IPS-18c (cell line): ENCODE results near the gene TEFM.
A peak's percentile ranks its signal among the peaks of the same experiment; 100 is the strongest.
"Not testable (repeated sequence)": the region's sequence is repeated elsewhere in the genome, so short reads cannot be mapped to it uniquely, and the experiment has no call there.

ENCODE experiments used
- H3K4me3 ChIP-seq: 2 replicates; pipeline ENCODE4 v1.7.0; 2013; ENCODE audit warnings: low read depth, mild to moderate bottlenecking, low read length, moderate library complexity; ENCODE audit not compliant: insufficient read depth
- H3K9me3 ChIP-seq: one replicate; pipeline ENCODE4 v1.6.1; 2013; ENCODE audit warnings: mild to moderate bottlenecking, low read length, moderate library complexity; ENCODE audit not compliant: control insufficient read depth, insufficient read depth

The TEFM gene

DNA sequence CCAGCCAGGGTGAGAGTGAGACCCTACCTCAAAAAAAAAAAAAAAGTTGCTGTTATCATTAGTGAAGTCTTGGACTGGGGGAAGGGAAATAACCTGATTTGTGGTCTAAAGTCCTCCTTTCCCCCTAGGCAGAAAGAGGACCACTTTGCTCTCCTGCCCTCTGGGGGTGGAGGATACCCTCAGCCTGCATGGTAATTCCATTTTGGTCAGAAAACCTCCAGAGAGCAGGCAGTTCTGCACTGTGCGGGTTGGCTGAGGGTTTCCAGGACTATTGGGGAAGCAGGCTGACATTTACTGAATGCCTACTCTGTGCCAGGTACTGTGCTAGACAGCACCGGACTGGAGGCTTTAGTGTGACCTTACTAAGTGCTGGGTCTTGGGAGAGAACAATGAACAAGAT lies 18.3 kb upstream of the TEFM start:
- Histone ChIP-seq H3K4me3 (no peak overlapping the region), H3K9me3 (no peaks in the 10 kb centered on the region)

- Histone ChIP-seq H3K9me3 (no peaks in the 10 kb centered on the region), H3K4me3 (peak overlapping the region; percentile 57)
These were observed 16.4 kb upstream of the TEFM start for GRCh38 chr17:30922235-30923030.

DNA sequence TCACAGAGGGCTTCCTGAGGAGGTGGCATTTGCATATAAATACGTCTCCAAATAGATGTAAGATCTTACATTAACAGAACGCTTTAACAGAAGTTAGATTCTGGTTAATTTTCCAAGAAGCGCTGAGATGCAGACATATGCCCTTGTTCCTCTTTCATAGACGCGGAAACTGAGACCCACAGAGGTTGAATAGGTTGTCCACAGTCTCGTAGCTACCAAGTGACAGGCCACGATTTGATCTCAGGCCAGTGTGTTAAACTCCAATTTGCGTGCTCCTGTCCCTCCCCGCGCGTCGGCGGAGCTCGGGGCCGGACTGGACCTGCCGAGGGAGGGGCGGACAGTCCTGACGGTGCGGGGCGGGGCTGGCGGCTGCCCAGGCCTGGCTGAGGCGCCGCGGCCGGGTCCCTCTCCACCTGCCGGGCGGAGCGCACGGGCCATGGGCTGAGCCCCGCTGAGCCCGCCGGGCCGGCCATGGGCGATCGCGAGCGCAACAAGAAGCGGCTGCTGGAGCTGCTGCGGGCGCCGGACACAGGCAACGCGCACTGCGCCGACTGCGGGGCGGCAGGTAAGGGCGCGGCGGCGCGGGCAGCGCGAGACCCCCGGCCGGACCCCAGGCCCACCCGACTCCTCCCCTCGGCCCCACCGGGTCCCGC lies 15.6 kb upstream of the TEFM start, which contains the start of gene ADAP2:
TSS of gene ADAP2 (plus strand) at position 402 of the 653 bp plus-strand sequence. CDS start at position 472, 70 bp downstream.
- H3K9me3 ChIP-seq = no peaks in the 10 kb centered on the region
- peak within 1 kb of the TSS; percentile 57 for H3K4me3 ChIP-seq

GRCh38 chr17:30920683-30921543 lies 14.9 kb upstream of the TEFM start:
- H3K9me3 ChIP-seq = no peaks in the 10 kb centered on the region
- no peak overlapping the region for H3K4me3 ChIP-seq

DNA sequence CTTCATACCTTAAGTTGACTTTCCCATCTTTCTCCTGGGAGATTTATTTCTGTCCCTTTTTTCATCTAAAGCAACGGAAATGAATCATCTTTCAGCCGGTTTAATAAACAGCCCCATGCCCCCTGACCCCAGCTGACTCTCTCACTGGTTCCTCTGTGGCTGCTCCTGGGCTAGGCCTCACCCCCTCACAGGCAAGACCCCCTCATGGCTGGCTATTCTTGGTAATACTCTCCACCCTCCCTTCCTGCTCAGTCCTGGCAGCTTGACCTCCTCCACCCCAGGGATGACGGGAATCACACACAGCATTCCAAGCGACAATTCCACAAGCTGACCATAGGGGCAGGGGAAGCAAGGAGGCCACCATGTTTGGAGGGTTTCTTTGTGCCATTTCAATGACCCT lies 14.2 kb upstream of the TEFM start:
- no peak overlapping the region for H3K4me3 ChIP-seq
- H3K9me3 ChIP-seq = no peaks in the 10 kb centered on the region

DNA sequence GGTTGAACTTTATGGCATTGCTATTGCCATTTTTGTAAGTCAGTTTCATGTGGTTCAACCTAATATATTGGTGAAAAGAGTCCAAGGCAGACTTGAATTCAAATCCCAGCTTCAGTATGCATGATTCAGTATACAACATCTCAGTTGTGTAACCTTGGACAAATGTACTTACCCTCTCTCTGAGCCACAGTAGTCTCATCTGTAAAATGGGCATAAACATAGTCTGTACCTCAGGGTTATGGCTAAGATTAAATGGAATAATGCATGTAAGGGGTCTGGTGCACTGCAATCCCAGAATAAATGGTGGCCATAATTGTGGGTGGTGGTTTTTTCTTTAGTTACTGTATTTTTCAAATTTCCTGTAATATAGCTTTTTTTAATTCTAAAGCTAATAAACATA lies 11.0 kb upstream of the TEFM start:
- H3K4me3 ChIP-seq = no peak overlapping the region
- no peaks in the 10 kb centered on the region for H3K9me3 ChIP-seq

GRCh38 chr17:30915833-30916611 lies 10.0 kb upstream of the TEFM start:
- H3K4me3 ChIP-seq = no peak overlapping the region
- H3K9me3 ChIP-seq = no peaks in the 10 kb centered on the region

GRCh38 chr17:30913955-30914354 lies 7.9 kb upstream of the TEFM start:
- Histone ChIP-seq H3K4me3 (no peak overlapping the region), H3K9me3 (no peaks in the 10 kb centered on the region)

DNA sequence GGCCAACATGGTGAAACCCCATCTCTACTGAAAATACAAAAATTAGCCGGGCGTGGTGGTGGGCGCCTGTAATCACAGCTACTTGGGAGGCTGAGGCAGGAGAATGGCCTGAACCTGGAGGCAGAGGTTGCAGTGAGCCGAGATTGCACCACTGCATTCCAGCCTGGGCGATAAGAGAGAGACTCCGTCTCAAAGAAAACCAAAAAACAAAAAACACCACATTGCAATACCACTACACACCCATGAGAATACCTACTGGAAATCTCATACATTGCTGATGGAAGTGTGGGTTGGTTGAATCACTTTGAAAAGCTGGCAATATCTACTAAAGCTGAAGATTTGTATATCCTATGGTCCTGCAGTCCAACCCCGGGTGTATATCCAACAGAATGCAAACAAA lies 4.1 kb upstream of the TEFM start:
- not testable (repeated sequence) for H3K4me3 ChIP-seq, H3K9me3 ChIP-seq

DNA sequence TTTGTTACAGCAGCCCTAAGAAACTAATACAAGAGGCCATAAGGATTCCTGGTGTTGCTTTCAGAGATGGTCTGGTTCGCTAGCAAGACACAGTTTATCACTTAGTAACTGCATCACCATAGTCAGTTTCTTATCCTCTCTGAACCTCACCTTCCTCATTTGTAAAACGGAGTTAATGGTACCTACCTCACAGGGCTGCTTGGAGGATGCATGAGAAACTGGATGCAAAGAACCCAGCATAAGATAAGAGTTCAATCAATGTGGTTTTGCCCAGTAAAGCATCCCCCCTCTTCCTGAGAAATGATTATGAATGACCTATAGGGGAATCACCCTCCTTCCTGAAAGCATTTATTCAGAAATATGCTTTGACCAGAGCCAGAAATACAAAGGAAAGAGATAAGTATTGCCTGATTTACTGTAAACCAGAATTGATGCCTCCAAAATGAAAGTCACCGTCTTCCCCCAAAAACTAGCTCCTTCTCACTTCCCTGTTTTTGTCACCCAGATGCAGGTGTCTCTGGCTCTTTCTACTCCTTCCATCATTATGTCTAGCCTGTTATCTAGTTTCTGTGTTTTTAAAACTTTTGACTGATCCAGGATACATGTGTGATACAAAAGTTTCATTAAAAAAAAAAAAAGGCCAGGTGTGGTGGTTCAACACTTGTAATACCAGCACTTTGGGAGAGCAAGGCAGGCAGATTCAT lies 2.8 kb upstream of the TEFM start:
- no peaks in the 10 kb centered on the region for H3K9me3 ChIP-seq
- no peak overlapping the region for H3K4me3 ChIP-seq

DNA sequence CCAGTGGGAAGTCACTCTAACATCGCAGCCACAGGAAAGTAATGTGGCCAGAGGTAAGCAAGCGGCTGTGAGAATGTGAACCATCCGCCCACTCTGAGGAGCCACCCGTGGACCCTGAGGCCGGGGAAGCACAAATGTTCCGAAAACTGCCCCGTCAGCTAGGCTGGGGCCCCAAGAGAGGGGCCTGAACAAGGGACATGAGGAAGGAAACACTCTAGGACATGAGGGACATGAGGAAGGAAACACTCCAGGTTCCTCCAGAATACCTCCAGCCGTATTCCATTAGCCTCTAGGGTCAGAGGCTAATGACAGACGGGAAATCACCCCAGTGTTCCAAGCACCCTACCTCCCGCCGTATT lies 317 bp downstream of the TEFM start:
- no peaks in the 10 kb centered on the region for H3K9me3 ChIP-seq

GRCh38 chr17:30897311-30897710 lies 8.7 kb downstream of the TEFM start:
- H3K4me3 ChIP-seq = no peak overlapping the region
- H3K9me3 ChIP-seq = no peaks in the 10 kb centered on the region

More for the DNA sequence above, 317 bp downstream of the TEFM start:
- H3K4me3 ChIP-seq = peak overlapping the region; percentile 86

- H3K4me3 ChIP-seq = no peak overlapping the region
- peaks cover 2% of the 10 kb centered on the region for H3K9me3 ChIP-seq
These were observed 11.8 kb downstream of the TEFM start for GRCh38 chr17:30894236-30894635.

GRCh38 chr17:30886187-30886586 lies 19.9 kb downstream of the TEFM start:
- H3K9me3 ChIP-seq = no peaks in the 10 kb centered on the region

GRCh38 chr17:30869005-30869404 lies 37.0 kb downstream of the TEFM start:
- Histone ChIP-seq H3K4me3 (no peak overlapping the region), H3K9me3 (no peaks in the 10 kb centered on the region)

More at GRCh38 chr17:30886187-30886586, 19.9 kb downstream of the TEFM start:
- H3K4me3 ChIP-seq = no peak overlapping the region

DNA sequence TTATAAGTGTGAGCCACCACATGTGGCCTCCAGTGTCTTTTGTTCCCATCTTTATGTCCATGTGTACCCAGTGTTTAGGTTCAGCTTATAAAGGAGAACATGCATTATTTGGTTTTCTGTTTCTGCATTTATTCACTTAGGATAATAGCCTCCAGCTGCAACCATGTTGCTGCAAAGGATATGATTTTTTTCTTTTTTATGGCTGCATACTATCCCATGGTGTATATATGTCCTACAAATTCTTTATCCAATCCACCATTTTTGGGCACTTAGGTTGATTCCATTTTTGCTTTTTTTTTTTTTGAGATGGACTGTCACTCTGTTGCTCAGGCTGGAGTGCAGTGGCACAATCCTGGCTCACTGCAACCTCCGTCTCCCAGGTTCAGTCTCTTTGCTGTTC lies 41.4 kb downstream of the TEFM start:
- no peak overlapping the region for H3K4me3 ChIP-seq
- no peaks in the 10 kb centered on the region for H3K9me3 ChIP-seq
